ENCODE data around the gene HEATR3.

GRCh38 chr16:50024207-50024606, 41.6 kb upstream of the HEATR3 start:
- TF ChIP-seq CTCF (IDR thresholded peaks at IDR 0.05) (no peak), EZH2 (IDR thresholded peaks at IDR 0.05) (no peak)
